Neural progenitor cell (in vitro differentiated cells): ENCODE measurements around the gene DGKD.

ENCODE experiments used
- CTCF ChIP-seq: fragments of 200-600 bp; sonication (generic); IDR thresholded peaks from 2 replicates; pipeline ENCODE4 v1.5.1; 2017; ENCODE audit warnings: antibody characterized with exemption, mild to moderate bottlenecking
- EZH2 ChIP-seq: fragments of 200-600 bp; sonication (generic); IDR thresholded peaks from 2 replicates; pipeline ENCODE4 v1.6.1; 2017; ENCODE audit warnings: antibody characterized with exemption, mild to moderate bottlenecking, moderate library complexity

GRCh38 chr2:233474308-233475160, 120.2 kb downstream of the DGKD start:
- TF ChIP-seq CTCF (no peak), EZH2 (no peak)
